ENCODE data around the gene ZBTB20.

- TF ChIP-seq POLR2A (IDR thresholded peaks at IDR 0.05): no peak
- TF ChIP-seq, protein P1, sequence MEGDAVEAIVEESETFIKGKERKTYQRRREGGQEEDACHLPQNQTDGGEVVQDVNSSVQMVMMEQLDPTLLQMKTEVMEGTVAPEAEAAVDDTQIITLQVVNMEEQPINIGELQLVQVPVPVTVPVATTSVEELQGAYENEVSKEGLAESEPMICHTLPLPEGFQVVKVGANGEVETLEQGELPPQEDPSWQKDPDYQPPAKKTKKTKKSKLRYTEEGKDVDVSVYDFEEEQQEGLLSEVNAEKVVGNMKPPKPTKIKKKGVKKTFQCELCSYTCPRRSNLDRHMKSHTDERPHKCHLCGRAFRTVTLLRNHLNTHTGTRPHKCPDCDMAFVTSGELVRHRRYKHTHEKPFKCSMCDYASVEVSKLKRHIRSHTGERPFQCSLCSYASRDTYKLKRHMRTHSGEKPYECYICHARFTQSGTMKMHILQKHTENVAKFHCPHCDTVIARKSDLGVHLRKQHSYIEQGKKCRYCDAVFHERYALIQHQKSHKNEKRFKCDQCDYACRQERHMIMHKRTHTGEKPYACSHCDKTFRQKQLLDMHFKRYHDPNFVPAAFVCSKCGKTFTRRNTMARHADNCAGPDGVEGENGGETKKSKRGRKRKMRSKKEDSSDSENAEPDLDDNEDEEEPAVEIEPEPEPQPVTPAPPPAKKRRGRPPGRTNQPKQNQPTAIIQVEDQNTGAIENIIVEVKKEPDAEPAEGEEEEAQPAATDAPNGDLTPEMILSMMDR (IDR thresholded peaks at IDR 0.05): no peak
Measured at GRCh38 chr3:114375608-114376421, 771.3 kb downstream of the ZBTB20 start.
